Activated T-helper 2 cell treated with anti-CD3 and anti-CD28 coated beads, Interferon-gamma antibody, Interleukin-2, Interleukin-4, amounts not matched to agents 10 μg/mL and 5 μg/mL and 100 μg/mL, durations not matched to agents 14 hours and 24 hours and 36 hours (primary cell): Measurements from ENCODE around the gene TTBK1. TPM values are rescaled to one million over a fixed set of nuclear protein-coding genes. Genes with fewer than 3 reads are reported as not detected.
A peak's percentile ranks its signal among the peaks of the same experiment; 100 is the strongest.
"Not testable (repeated sequence)": the region's sequence is repeated elsewhere in the genome, so short reads cannot be mapped to it uniquely, and the experiment has no call there.

Experiments used
- DNase-seq: peaks from one replicate; pipeline ENCODE4 v3.0.0; 2021; ENCODE audit warnings: low spot score
- H3K27ac Mint-ChIP-seq: one replicate; pipeline ENCODE4 v1.8.0; 2021; ENCODE audit warnings: mixed read lengths
- H3K27me3 Mint-ChIP-seq: one replicate; pipeline ENCODE4 v1.8.0; 2021; ENCODE audit warnings: low read depth, mixed read lengths
- H3K36me3 Mint-ChIP-seq: one replicate; pipeline ENCODE4 v1.8.0; 2021; ENCODE audit warnings: low read depth, mixed read lengths
- H3K4me1 Mint-ChIP-seq: one replicate; pipeline ENCODE4 v1.8.0; 2021; ENCODE audit warnings: low read depth, mixed read lengths
- H3K4me3 Mint-ChIP-seq: one replicate; pipeline ENCODE4 v1.8.0; 2021; ENCODE audit warnings: low read depth, mild to moderate bottlenecking, moderate library complexity, mixed read lengths
- H3K9me3 Mint-ChIP-seq: one replicate; pipeline ENCODE4 v1.8.0; 2021; ENCODE audit warnings: mixed read lengths
- intact Hi-C: fragments of 100-400 bp; cut with micrococcal nuclease; formaldehyde crosslinking; loops from one replicate; pipeline ENCODE4 v1.15.1; 2023
- total RNA-seq: library from RNA; stranded (reverse); gene quantifications from 2 replicates; pipeline ENCODE4 v1.2.3, GENCODE V29; 2022

TTBK1 gene
- total RNA-seq, 1 donor from 2014 or later, result 1.5 TPM

- H3K36me3 Mint-ChIP-seq, H3K4me3 Mint-ChIP-seq, DNase-seq, H3K4me1 Mint-ChIP-seq, H3K9me3 Mint-ChIP-seq, intact Hi-C loops, H3K27ac Mint-ChIP-seq: not testable (repeated sequence)
- H3K27me3 Mint-ChIP-seq, result peaks cover 12% of the 10 kb centered on the region
Measured at GRCh38 chr6:43303006-43303405, 59.7 kb downstream of the TTBK1 start.

GRCh38 chr6:43303751-43304331 is 60.6 kb downstream of the TTBK1 start:
- Mint-ChIP-seq H3K27ac (no peak overlapping the region), H3K36me3 (no peaks in the 10 kb centered on the region), H3K9me3 (no peaks in the 10 kb centered on the region), H3K4me1 (peaks cover 3% of the 10 kb centered on the region), H3K27me3 (peaks cover 9% of the 10 kb centered on the region), H3K4me3 (no peak overlapping the region)
- intact Hi-C loops, result no loop called here
- DNase-seq, result no peak

GRCh38 chr6:43304361-43304760 is 61.1 kb downstream of the TTBK1 start:
- no peaks in the 10 kb centered on the region for H3K9me3 Mint-ChIP-seq
- intact Hi-C loops, result no loop called here
- no peak overlapping the region for H3K4me3 Mint-ChIP-seq
- no peak for DNase-seq
- H3K36me3 Mint-ChIP-seq, result no peaks in the 10 kb centered on the region
- peaks cover 7% of the 10 kb centered on the region for H3K4me1 Mint-ChIP-seq
- peaks cover 11% of the 10 kb centered on the region for H3K27me3 Mint-ChIP-seq
- H3K27ac Mint-ChIP-seq, result no peak overlapping the region

DNA sequence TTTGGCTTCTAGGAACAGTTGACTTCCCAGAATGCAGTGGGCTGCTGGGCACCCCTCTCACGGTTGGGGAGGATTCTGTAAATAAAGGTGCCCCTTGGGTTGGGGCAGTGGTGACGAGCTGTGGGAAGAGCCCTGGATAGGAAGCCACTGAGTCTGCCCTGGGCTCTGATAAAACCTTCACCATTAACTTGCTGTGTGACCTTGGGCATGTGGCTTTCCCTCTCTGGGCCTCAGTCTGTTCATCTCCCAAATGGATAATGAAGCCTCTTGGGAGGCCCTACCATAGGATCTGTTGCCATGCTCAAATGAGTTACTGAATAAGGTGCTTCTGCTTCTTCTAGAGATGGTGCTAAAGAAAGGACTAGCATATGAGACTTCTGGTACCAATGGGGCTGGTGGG is 61.6 kb downstream of the TTBK1 start:
- DNase-seq, result no peak
- H3K27me3 Mint-ChIP-seq, result peaks cover 10% of the 10 kb centered on the region
- H3K9me3 Mint-ChIP-seq, result no peaks in the 10 kb centered on the region
- no peak overlapping the region for H3K27ac Mint-ChIP-seq
- H3K4me1 Mint-ChIP-seq, result peaks cover 7% of the 10 kb centered on the region
- intact Hi-C loops, result no loop called here
- no peak overlapping the region for H3K4me3 Mint-ChIP-seq
- H3K36me3 Mint-ChIP-seq, result no peaks in the 10 kb centered on the region

DNA sequence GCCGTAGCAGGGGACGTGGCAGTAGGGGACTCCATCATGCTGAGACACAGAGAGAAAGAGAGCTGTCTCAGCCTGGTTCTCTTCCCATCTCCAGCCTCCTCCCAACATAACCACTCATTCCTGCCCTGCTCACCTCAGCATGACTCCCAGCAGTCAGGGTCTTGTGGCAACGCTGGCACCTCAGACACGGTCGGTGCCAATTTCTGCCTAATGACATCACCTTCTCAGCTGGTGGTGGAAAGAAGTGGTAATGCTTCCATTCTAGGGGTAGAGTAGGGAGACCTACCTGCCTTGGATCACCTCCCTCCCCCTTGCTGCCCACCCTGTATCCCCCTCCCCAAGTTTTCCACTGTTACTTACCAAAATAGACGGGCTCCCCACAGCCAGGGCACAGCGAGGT is 62.8 kb downstream of the TTBK1 start:
- peaks cover 11% of the 10 kb centered on the region for H3K4me1 Mint-ChIP-seq
- no peaks in the 10 kb centered on the region for H3K36me3 Mint-ChIP-seq
- no peak for DNase-seq

GRCh38 chr6:43307451-43308100 is 64.3 kb downstream of the TTBK1 start:
- Mint-ChIP-seq H3K4me1 (peaks cover 11% of the 10 kb centered on the region), H3K36me3 (no peaks in the 10 kb centered on the region), H3K27ac (no peak overlapping the region), H3K9me3 (no peaks in the 10 kb centered on the region), H3K27me3 (peaks cover 17% of the 10 kb centered on the region), H3K4me3 (no peak overlapping the region)
- DNase-seq, result no peak
- intact Hi-C loops, result no loop called here

More for the DNA sequence above, 62.8 kb downstream of the TTBK1 start:
- Mint-ChIP-seq H3K9me3 (no peaks in the 10 kb centered on the region), H3K27ac (no peak overlapping the region), H3K27me3 (peaks cover 16% of the 10 kb centered on the region), H3K4me3 (no peak overlapping the region)
- intact Hi-C loops, result no loop called here

DNA sequence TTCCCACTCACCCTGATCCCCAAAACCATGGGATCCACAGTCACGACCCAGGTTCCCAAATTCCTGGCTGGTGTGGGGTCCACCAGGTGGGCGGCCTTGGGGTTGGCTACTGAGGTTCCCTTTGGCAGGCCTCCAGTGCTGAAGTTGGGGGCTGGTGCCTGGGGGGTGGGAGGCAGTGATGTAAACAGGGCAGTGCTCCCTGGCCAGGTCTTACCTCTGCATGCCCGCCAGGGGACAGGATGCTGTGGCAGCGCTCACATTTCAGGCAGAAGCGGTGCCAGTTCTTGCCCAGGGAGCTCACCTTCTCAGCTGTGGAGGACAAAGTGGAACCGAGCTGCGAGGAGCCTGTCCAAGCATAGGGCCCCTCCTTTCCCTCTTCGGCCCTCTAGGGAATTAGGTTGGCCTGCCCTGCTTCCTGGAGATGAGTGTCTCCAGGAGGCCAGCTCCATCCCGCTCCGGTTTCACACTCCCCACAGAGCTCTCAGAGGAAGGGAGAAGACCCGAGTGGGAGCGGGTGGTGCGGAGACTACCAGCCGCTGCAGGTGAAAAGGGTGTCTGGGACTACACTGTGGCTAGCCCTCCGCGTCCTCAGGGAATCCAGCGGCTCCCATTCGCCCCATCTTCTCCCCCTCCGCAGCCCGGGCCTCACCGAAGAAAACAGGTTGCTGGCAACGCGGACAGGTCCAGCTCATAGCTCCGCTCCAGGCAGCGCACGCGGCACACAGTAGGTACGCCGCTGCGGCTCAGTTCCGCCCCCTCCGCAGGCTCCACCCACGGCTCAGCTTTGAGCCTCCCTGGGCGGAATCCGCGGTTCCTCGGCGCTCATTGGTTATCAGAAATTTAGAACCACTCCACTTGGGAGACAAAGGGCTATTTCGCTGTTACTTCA is 65.1 kb downstream of the TTBK1 start, which contains the start of gene CRIP3:
Gene CRIP3 (minus strand): TSS at position 726 of the 889 bp plus-strand sequence. CDS start 34 bp downstream, at position 692.
- intact Hi-C loops, result no loop called here
- no peak within 1 kb of the TSS for H3K27ac Mint-ChIP-seq
- no peaks in the 10 kb centered on the region for H3K9me3 Mint-ChIP-seq
- peak; percentile 27 for DNase-seq
- peaks cover 11% of the 10 kb centered on the region for H3K4me1 Mint-ChIP-seq
- H3K36me3 Mint-ChIP-seq, result no peaks in the 10 kb centered on the region
- peak within 1 kb of the TSS; percentile 75 for H3K4me3 Mint-ChIP-seq
- H3K27me3 Mint-ChIP-seq, result peaks cover 17% of the 10 kb centered on the region

DNA sequence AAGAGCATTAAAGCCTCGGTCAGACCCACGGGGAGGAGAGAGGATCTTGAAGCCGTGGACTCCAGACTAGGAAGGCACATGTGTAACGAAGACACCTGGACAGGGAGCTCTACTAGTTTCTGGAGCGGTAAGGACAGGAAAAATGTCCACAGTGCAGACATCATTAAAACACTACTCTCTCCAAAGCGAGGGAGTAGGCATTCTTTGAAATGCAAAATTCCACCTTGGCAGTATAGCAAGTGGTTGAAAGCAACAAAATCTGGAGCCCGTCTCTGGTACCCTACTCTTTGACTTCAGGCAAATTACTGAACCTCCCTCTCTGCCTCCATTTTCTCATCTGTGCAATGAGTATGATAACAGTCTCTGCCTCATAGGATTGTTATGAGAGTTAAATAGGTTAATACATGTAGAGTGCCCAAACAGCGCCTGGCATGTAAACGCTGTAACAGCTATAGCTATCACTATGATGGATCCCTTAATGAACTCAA is 65.8 kb downstream of the TTBK1 start:
- peaks cover 18% of the 10 kb centered on the region for H3K27me3 Mint-ChIP-seq
- peak overlapping the region; percentile 75 for H3K4me3 Mint-ChIP-seq
- peaks cover 11% of the 10 kb centered on the region for H3K4me1 Mint-ChIP-seq
- intact Hi-C loops, result no loop called here
- DNase-seq, result no peak
- H3K9me3 Mint-ChIP-seq, result no peaks in the 10 kb centered on the region
- H3K27ac Mint-ChIP-seq, result no peak overlapping the region
- no peaks in the 10 kb centered on the region for H3K36me3 Mint-ChIP-seq

- Mint-ChIP-seq H3K27me3 (peaks cover 24% of the 10 kb centered on the region), H3K4me1 (peaks cover 11% of the 10 kb centered on the region), H3K27ac (no peak overlapping the region), H3K9me3 (no peaks in the 10 kb centered on the region), H3K36me3 (no peaks in the 10 kb centered on the region), H3K4me3 (no peak overlapping the region)
- intact Hi-C loops, result no loop called here
- no peak for DNase-seq
Measured at GRCh38 chr6:43310134-43310533, 66.9 kb downstream of the TTBK1 start.

DNA sequence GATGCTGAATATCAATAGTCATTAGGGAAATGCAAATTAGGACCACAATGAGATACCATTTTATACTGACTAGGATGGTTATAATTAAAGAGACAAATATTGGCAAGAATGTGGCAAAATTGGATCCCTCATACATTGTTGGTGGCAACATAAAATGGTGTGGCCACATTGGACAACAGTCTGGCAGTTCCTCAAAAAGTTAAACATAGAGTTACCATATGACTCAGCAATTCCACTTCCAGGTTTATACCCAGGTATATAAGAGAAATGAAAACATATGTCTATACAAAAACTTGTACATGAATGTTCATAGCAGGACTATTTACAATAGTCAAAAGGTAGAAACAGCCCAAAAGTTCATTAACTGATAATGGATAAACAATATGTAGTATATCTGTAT is 67.3 kb downstream of the TTBK1 start:
- Mint-ChIP-seq H3K36me3 (no peaks in the 10 kb centered on the region), H3K27me3 (peaks cover 27% of the 10 kb centered on the region), H3K27ac (no peak overlapping the region), H3K4me3 (no peak overlapping the region), H3K9me3 (no peaks in the 10 kb centered on the region), H3K4me1 (peaks cover 11% of the 10 kb centered on the region)
- no peak for DNase-seq
- intact Hi-C loops, result no loop called here

DNA sequence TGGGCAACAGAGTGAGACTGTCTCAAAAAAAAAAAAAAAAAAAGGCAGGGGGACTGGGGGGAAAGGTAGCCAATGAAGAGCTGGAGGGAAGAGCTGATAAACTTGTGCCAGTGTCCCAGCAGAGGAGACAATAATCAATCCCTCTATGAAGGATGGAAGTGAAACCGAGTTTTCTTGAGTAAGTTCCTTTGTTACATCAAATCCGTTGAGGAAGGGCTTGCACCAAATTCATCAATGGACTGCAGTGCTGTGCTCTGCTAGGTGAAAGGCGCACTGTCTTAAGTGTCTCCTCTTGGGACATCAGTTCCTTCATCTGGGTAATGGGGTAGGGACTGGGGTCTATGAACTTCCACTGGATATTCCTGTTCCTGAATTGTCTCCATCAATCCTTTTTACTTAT is 68.4 kb downstream of the TTBK1 start:
- intact Hi-C loops, result no loop called here
- peaks cover 30% of the 10 kb centered on the region for H3K27me3 Mint-ChIP-seq
- no peak for DNase-seq
- H3K4me3 Mint-ChIP-seq, result no peak overlapping the region
- no peaks in the 10 kb centered on the region for H3K36me3 Mint-ChIP-seq
- no peak overlapping the region for H3K27ac Mint-ChIP-seq
- no peaks in the 10 kb centered on the region for H3K9me3 Mint-ChIP-seq
- H3K4me1 Mint-ChIP-seq, result peaks cover 13% of the 10 kb centered on the region

DNA sequence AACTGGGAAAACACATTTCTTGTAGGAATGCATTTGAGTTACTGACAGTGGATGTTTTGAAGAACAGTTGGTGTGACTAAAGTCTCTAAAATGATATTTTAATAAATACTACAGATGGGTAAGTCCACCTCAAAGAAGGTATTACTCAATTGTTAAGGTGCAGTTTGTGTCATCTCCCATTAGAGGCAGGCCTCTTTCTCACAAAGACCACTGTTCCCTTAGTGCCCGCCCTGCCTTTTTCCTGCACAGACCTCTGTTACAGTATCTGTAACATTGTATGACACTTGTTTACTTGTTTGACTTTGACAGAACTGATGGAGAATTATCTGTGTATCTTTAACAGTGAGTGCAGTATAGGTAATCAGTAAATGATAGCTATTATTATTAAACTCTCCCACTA is 70.5 kb downstream of the TTBK1 start:
- H3K9me3 Mint-ChIP-seq, result no peaks in the 10 kb centered on the region
- peaks cover 34% of the 10 kb centered on the region for H3K27me3 Mint-ChIP-seq
- no peak overlapping the region for H3K27ac Mint-ChIP-seq
- DNase-seq, result no peak
- peaks cover 10% of the 10 kb centered on the region for H3K4me1 Mint-ChIP-seq
- H3K36me3 Mint-ChIP-seq, result no peaks in the 10 kb centered on the region
- intact Hi-C loops, result no loop called here
- no peak overlapping the region for H3K4me3 Mint-ChIP-seq

DNA sequence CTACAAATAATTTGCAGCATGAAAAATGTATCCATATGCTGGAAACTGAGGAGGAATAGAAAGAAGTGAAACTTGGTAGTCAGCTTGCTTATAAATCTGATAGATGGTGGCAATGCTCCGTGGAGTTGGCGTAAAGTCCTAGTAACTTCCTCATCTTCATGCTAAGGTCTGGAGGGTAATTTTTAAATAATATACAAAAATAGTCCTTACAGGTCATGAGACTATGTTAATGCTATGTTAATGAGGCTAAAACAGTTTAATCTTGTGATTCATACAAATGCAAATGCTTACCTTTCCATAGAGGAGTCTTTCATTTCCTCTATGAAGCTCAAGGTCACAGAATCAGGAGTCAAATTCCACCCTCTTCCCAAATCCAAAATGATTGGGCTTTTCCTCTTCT is 74.7 kb downstream of the TTBK1 start:
- H3K9me3 Mint-ChIP-seq, result no peaks in the 10 kb centered on the region

More for the DNA sequence above, 74.7 kb downstream of the TTBK1 start:
- intact Hi-C loops, result no loop called here
- no peak for DNase-seq
- Mint-ChIP-seq H3K4me1 (peaks cover 2% of the 10 kb centered on the region), H3K27me3 (peaks cover 25% of the 10 kb centered on the region), H3K36me3 (no peaks in the 10 kb centered on the region), H3K4me3 (no peak overlapping the region), H3K27ac (no peak overlapping the region)
